GM04504 (cell line): ENCODE results near the gene MTFR2.

ENCODE experiments used
- DNase-seq: peaks from one replicate; pipeline ENCODE4 v3.0.0-alpha.2; 2012; ENCODE audit warnings: low read depth

The MTFR2 gene

DNA sequence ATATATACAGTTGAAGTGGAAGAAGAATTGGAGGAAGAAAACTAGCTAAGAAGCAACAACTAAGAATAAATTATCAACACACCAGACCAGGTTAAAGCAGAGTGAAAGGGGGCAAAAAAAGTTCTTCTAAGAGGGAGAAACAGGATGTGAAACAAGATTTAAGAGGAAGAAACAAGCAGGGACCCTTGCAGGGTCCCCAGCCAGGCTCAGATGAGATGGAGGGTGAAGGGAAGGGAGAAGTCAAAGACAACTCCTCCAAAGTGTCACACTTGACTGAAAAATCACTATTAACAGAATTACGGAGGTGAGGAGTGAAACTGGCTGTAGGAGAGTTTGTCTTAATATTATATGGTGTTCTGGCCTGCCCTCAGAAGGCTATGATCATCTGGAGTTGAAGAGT lies 65.4 kb downstream of the MTFR2 start:
- DNase-seq, result no peak

- no peak for DNase-seq
These were observed 68.2 kb downstream of the MTFR2 start for GRCh38 chr6:136181861-136182260.

- no peak for DNase-seq
These were observed 68.6 kb downstream of the MTFR2 start for GRCh38 chr6:136181512-136181833.
